ENCODE measurements around the gene STK32A.

GRCh38 chr5:147381555-147381954 lies 146.7 kb downstream of the STK32A start:
- TF ChIP-seq CTCF (IDR thresholded peaks at IDR 0.05; ENCODE audit: low read depth, low read length, poor library complexity, severe bottlenecking) (no peak), EZH2phosphoT487 (IDR thresholded peaks at IDR 0.05; ENCODE audit: borderline replicate concordance, low read length) (no peak)

Measured in DOHH2 (cell line).